Thyroid gland (tissue), 4 donors: ENCODE results near the gene ENOX2. TPM values are rescaled to one million over a fixed set of nuclear protein-coding genes. Genes with fewer than 3 reads are reported as not detected.

Experiments
- DNase-seq, 2 donors: peaks; one replicate each; pipeline ENCODE4 v3.0.0-alpha.2; 2019
- H3K27ac ChIP-seq, 3 donors: fragments of 200-600 bp; sonication (generic); 1 replicate in 2 of 3; 2 replicates in 1 of 3; pipeline ENCODE4 v1.5.1; 2016 to 2019; ENCODE audit warnings: mild to moderate bottlenecking in 1 of 3, moderate library complexity in 1 of 3
- H3K27me3 ChIP-seq: fragments of 200-600 bp; sonication (generic); one replicate; pipeline ENCODE4 v1.5.1; 2019
- H3K36me3 ChIP-seq, 2 donors: fragments of 200-600 bp; sonication (generic); one replicate each; pipeline ENCODE4 v1.5.1; 2016 to 2019
- H3K4me1 ChIP-seq, 2 donors: fragments of 200-600 bp; sonication (generic); one replicate each; pipeline ENCODE4 v1.5.1; 2017 to 2019
- H3K4me3 ChIP-seq, 3 donors: fragments of 200-600 bp; sonication (generic); replicated peaks in 1 of 3; 1 replicate in 2 of 3; 2 replicates in 1 of 3; pipeline ENCODE4 v1.5.1; 2016; ENCODE audit warnings: mild to moderate bottlenecking in 1 of 3
- H3K9me3 ChIP-seq: fragments of 200-600 bp; sonication (generic); one replicate; pipeline ENCODE4 v1.5.1; 2017
- CTCF ChIP-seq, 6 experiments: fragments of 200-600 bp in 3 of 6; fragments of 450-650 bp in 3 of 6; sonication (generic) in 3 of 6; IDR thresholded peaks; one replicate each; pipeline ENCODE4 v1.5.1; 2016 to 2019; ENCODE audit warnings: antibody characterized with exemption in 6 of 6, mild to moderate bottlenecking in 2 of 6, inconsistent platforms in 1 of 6, moderate library complexity in 1 of 6
- POLR2A ChIP-seq, 2 donors: fragments of 450-650 bp; IDR thresholded peaks; one replicate each; pipeline ENCODE4 v1.6.1; 2017; ENCODE audit warnings: antibody characterized with exemption in 2 of 2, mild to moderate bottlenecking in 2 of 2, moderate library complexity in 1 of 2
- WGBS, 2 donors: methylation state at CpG; one replicate each; pipeline ENCODE4 v1.1.5; 2017; 5-methylcytosine and 5-hydroxymethylcytosine counted together
- intact Hi-C: fragments of 100-400 bp; cut with DNase I; formaldehyde crosslinking; loops from one replicate; pipeline ENCODE4 v1.15.1; 2023
- total RNA-seq, 4 donors: library from RNA; depleted of rRNA; stranded (reverse); fragments of >200 nt; gene quantifications; one replicate each; pipeline ENCODE4 v1.2.3, GENCODE V29; 2016

The ENOX2 gene
- total RNA-seq, 4 donors from 2014 or later: 11.8 to 25.2 (median 20.1) TPM

GRCh38 chrX:130902446-130902782, 595 bp downstream of the ENOX2 start:
- Histone ChIP-seq H3K27me3 (no peaks in the 10 kb centered on the region), H3K4me3 (peak overlapping the region in 2 of 3 donors; percentile 38 to 71), H3K36me3 (no peaks in the 10 kb centered on the region), H3K9me3 (no peaks in the 10 kb centered on the region), H3K27ac (no peak overlapping the region), H3K4me1 (no peaks in the 10 kb centered on the region)
- no peak for TF ChIP-seq CTCF (IDR thresholded peaks at IDR 0.05)
- no peak for TF ChIP-seq POLR2A (IDR thresholded peaks at IDR 0.05)
- 0 to 5% methylated on average over 8 to 11 of the region's 11 CpGs for WGBS, 2 donors
- DNase-seq: no peak
- intact Hi-C loops: no loop called here

GRCh38 chrX:130896802-130897501, 6.1 kb downstream of the ENOX2 start:
- H3K4me3 ChIP-seq: no peak overlapping the region
- H3K27ac ChIP-seq: no peak overlapping the region
- H3K4me1 ChIP-seq: no peaks in the 10 kb centered on the region
- H3K36me3 ChIP-seq: no peaks in the 10 kb centered on the region
- intact Hi-C loops: no loop called here
- 85 to 89% methylated on average over 9 of the region's 9 CpGs for WGBS, 2 donors
- H3K9me3 ChIP-seq: no peaks in the 10 kb centered on the region
- H3K27me3 ChIP-seq: no peaks in the 10 kb centered on the region
- no peak for DNase-seq
- TF ChIP-seq CTCF (IDR thresholded peaks at IDR 0.05) (no peak), POLR2A (IDR thresholded peaks at IDR 0.05) (no peak)

DNA sequence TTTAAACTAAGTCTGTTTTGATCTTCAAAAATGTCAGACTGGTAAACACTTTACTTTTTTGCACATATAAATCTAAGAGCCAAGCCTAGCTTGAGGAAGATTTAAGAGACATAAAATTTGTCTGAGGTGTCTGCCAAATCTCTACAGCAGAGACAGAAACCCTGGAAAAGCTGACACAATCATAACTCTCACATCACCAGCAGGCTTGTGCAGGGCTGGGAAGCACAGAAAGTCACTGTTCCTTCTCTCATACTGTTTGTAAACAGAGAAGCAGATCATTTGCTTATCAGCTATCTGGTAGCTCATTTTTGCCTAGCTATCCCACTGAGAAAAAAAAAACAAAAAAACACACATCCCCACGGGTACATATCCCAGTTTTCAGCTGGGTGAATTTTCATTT, 7.0 kb downstream of the ENOX2 start:
- 79 to 80% methylated on average over 1 of the region's 1 CpG for WGBS, 2 donors
- Histone ChIP-seq H3K27me3 (no peaks in the 10 kb centered on the region), H3K27ac (no peak overlapping the region), H3K4me3 (no peak overlapping the region), H3K4me1 (no peaks in the 10 kb centered on the region), H3K36me3 (no peaks in the 10 kb centered on the region), H3K9me3 (no peaks in the 10 kb centered on the region)
- intact Hi-C loops: no loop called here
- no peak for TF ChIP-seq CTCF (IDR thresholded peaks at IDR 0.05)
- no peak for TF ChIP-seq POLR2A (IDR thresholded peaks at IDR 0.05)
- DNase-seq: no peak

- H3K9me3 ChIP-seq: no peaks in the 10 kb centered on the region
- WGBS, 2 donors: 77 to 88% methylated on average over 2 of the region's 2 CpGs
- H3K4me1 ChIP-seq: no peaks in the 10 kb centered on the region
- H3K27ac ChIP-seq: no peak overlapping the region
- no peaks in the 10 kb centered on the region for H3K36me3 ChIP-seq
- no peak overlapping the region for H3K4me3 ChIP-seq
- H3K27me3 ChIP-seq: no peaks in the 10 kb centered on the region
- intact Hi-C loops: no loop called here
- TF ChIP-seq POLR2A (IDR thresholded peaks at IDR 0.05): no peak
- no peak for TF ChIP-seq CTCF (IDR thresholded peaks at IDR 0.05)
- no peak for DNase-seq
These were observed 7.7 kb downstream of the ENOX2 start for GRCh38 chrX:130895299-130895698.

DNA sequence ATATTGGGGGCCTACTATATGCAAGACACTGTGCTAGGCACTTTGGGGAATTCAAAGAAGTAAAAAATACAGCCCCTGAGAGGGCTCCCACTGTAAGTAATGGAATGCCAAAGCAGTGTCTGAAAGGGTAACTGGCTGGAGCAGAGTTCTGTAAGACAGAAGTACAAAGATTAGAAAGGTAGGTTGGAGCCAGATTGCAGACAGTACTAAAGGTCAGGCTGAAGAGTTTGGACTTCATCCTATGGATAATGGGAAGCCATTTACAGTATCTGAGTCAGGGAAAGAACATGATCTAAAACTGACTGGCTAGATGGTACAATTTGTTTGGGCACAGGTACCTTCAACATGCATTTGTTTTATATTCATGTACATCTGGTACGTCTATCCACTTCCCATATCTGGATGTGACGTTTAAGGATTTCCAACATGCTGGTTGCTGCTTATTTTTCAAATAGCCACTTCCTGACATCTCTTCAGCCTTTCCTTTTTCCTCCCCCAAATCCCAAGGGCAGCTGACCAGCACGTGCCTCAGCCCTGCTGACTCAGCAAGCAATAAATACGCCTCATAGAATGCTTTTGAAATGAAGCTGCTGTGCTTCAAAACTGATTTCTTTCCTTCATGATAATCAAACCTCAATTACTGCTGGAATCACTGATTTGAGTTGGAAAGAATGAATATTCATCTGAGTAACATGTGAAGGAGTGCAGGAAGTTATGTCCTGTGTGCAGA, 9.5 kb downstream of the ENOX2 start:
- no peak for DNase-seq
- H3K27ac ChIP-seq: no peak overlapping the region
- no peaks in the 10 kb centered on the region for H3K27me3 ChIP-seq
- intact Hi-C loops: no loop called here
- 58 to 63% methylated on average over 4 of the region's 4 CpGs for WGBS, 2 donors
- no peaks in the 10 kb centered on the region for H3K9me3 ChIP-seq
- H3K36me3 ChIP-seq: no peaks in the 10 kb centered on the region
- no peaks in the 10 kb centered on the region for H3K4me1 ChIP-seq
- no peak overlapping the region for H3K4me3 ChIP-seq
- TF ChIP-seq CTCF (IDR thresholded peaks at IDR 0.05): no peak
- TF ChIP-seq POLR2A (IDR thresholded peaks at IDR 0.05): no peak
